ENCODE results near the gene TRAF3IP1. TPM values are rescaled to one million over a fixed set of nuclear protein-coding genes. Genes with fewer than 3 reads are reported as not detected.
"Not testable (repeated sequence)": the region's sequence is repeated elsewhere in the genome, so short reads cannot be mapped to it uniquely, and the experiment has no call there.

Gene TRAF3IP1
- total RNA-seq, 1 donor from 2014 or later = 12.7 TPM

- Mint-ChIP-seq H3K4me1 (no peaks in the 10 kb centered on the region), H3K27ac (no peak overlapping the region), H3K36me3 (ENCODE audit: low read depth) (peaks cover 11% of the 10 kb centered on the region), H3K9me3 (no peaks in the 10 kb centered on the region), H3K4me3 (no peak overlapping the region), H3K27me3 (no peaks in the 10 kb centered on the region)
- intact Hi-C loops (cut with micrococcal nuclease) = no loop called here
- no peak for DNase-seq
These were observed 11.6 kb downstream of the TRAF3IP1 start for GRCh38 chr2:238331916-238332315.

GRCh38 chr2:238334885-238335284 lies 14.6 kb downstream of the TRAF3IP1 start:
- H3K27ac Mint-ChIP-seq = no peak overlapping the region
- peaks cover 2% of the 10 kb centered on the region for H3K4me1 Mint-ChIP-seq
- no peak overlapping the region for H3K4me3 Mint-ChIP-seq
- H3K27me3 Mint-ChIP-seq = no peaks in the 10 kb centered on the region
- H3K9me3 Mint-ChIP-seq = no peaks in the 10 kb centered on the region
- intact Hi-C loops (cut with micrococcal nuclease) = no loop called here
- DNase-seq = no peak
- peaks cover 4% of the 10 kb centered on the region for H3K36me3 Mint-ChIP-seq (ENCODE audit: low read depth)

GRCh38 chr2:238335591-238335990 lies 15.3 kb downstream of the TRAF3IP1 start:
- H3K27me3 Mint-ChIP-seq; H3K9me3 Mint-ChIP-seq; intact Hi-C loops (cut with micrococcal nuclease); H3K36me3 Mint-ChIP-seq (ENCODE audit: low read depth); H3K4me3 Mint-ChIP-seq; H3K4me1 Mint-ChIP-seq; DNase-seq; H3K27ac Mint-ChIP-seq: not testable (repeated sequence)

DNA sequence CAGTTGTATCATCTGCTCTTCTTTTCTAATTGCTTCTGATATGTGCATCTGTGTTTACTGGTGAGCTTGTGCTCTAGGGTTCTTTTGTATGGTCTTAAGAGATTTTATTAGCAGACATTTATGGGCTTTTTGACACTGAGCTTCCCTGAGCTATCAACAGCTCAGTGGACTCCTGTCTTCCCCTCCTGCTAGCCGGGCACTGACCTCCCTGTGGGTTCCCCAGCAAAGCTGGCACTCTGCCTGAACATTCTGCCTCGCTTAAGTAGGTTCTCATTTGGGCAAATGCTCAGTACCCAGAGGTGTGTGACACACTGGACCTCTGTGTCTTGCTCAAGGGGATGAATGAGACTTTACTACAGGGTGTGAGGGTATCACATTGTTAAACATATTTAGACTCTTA lies 15.8 kb downstream of the TRAF3IP1 start:
- Mint-ChIP-seq H3K36me3 (ENCODE audit: low read depth) (peaks cover 4% of the 10 kb centered on the region), H3K9me3 (no peaks in the 10 kb centered on the region), H3K27ac (no peak overlapping the region), H3K4me1 (peaks cover 2% of the 10 kb centered on the region), H3K27me3 (no peaks in the 10 kb centered on the region), H3K4me3 (no peak overlapping the region)
- intact Hi-C loops (cut with micrococcal nuclease) = no loop called here
- DNase-seq = no peak

- Mint-ChIP-seq H3K4me1 (peaks cover 2% of the 10 kb centered on the region), H3K9me3 (no peaks in the 10 kb centered on the region), H3K27ac (no peak overlapping the region), H3K36me3 (ENCODE audit: low read depth) (peaks cover 4% of the 10 kb centered on the region), H3K4me3 (no peak overlapping the region), H3K27me3 (no peaks in the 10 kb centered on the region)
- intact Hi-C loops (cut with micrococcal nuclease) = no loop called here
- no peak for DNase-seq
These were observed 16.6 kb downstream of the TRAF3IP1 start for GRCh38 chr2:238336793-238337444.

DNA sequence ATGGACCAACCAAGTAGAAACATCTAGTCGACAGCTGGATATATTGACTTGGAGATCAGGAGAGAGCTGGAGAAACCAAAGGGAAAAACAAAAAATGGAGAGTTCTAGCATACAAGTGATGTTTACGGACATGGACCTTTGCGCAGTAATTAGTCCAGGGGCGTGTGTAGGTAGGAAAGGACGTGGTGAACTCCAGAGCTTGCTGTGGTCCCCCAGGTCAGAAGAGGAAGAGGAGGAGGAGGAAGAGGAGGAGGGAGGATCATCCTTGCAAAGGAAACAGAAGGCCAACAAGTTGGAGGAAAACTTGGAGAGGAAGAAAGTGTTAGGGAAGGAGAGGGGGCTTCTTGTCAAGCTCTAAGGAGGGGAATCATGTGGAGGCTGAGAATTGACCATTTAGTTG lies 17.5 kb downstream of the TRAF3IP1 start:
- intact Hi-C loops (cut with micrococcal nuclease) = no loop called here
- Mint-ChIP-seq H3K4me1 (peaks cover 2% of the 10 kb centered on the region), H3K4me3 (no peak overlapping the region), H3K36me3 (ENCODE audit: low read depth) (peaks cover 4% of the 10 kb centered on the region), H3K27me3 (no peaks in the 10 kb centered on the region), H3K27ac (no peak overlapping the region), H3K9me3 (no peaks in the 10 kb centered on the region)
- no peak for DNase-seq

DNA sequence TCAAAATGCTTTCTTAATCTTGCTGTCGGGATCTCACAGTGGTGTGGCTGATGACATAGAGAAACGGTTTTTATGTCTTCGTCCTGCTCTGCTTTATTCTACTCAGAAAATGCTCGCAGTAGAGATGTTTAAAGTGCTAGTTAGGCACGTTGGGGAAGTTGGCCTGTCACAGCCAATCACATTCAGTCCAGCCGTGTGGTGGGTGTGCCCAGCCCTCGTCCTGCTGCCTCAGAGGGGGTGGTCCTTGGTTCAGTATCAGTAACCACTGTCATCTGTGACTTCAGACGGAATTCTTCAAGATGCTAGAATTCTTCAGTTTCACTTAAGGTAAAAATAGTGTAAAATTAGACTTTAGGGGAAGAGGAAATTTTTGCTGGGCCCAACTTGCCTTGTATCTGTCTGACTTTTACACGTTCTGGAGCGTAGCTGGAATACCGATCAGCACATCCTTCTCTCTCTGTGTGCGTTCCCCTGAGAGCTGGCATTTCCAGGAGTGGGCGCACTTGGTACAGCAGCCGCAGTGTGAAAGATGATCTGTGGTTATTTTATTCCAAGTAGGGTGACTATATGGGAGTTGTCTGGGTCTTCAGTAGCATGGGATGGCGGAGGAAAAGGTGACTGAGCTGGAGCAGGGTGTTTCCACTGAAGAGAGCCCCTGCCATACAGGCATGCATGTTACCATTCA lies 18.5 kb downstream of the TRAF3IP1 start:
- Mint-ChIP-seq H3K27me3 (no peaks in the 10 kb centered on the region), H3K27ac (no peak overlapping the region), H3K36me3 (ENCODE audit: low read depth) (peaks cover 4% of the 10 kb centered on the region), H3K4me1 (peaks cover 2% of the 10 kb centered on the region), H3K9me3 (no peaks in the 10 kb centered on the region), H3K4me3 (no peak overlapping the region)
- intact Hi-C loops (cut with micrococcal nuclease) = no loop called here
- no peak for DNase-seq

DNA sequence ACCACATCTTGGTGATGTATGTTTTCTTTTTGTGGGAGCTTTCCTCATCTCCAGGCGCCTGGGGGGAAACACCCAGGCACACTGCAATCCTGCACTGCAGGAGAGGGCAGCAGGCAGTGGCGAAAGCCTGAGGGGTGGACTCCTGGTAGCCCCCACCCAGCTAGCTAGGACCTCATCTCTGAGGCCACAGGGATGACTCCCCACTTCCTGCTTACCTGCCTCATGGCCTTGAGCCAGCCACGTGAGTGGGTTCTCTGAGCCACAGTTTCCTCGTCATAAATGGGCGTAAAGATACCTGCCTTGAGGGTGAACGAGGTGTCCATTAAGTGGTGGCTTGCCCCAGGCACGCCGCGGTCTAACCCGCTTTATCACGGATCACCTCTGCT lies 19.1 kb downstream of the TRAF3IP1 start:
- DNase-seq = no peak
- peaks cover 2% of the 10 kb centered on the region for H3K4me1 Mint-ChIP-seq
- H3K27ac Mint-ChIP-seq = no peak overlapping the region
- no peak overlapping the region for H3K4me3 Mint-ChIP-seq
- H3K27me3 Mint-ChIP-seq = no peaks in the 10 kb centered on the region
- H3K36me3 Mint-ChIP-seq (ENCODE audit: low read depth) = peaks cover 3% of the 10 kb centered on the region
- intact Hi-C loops (cut with micrococcal nuclease) = no loop called here
- H3K9me3 Mint-ChIP-seq = no peaks in the 10 kb centered on the region

DNA sequence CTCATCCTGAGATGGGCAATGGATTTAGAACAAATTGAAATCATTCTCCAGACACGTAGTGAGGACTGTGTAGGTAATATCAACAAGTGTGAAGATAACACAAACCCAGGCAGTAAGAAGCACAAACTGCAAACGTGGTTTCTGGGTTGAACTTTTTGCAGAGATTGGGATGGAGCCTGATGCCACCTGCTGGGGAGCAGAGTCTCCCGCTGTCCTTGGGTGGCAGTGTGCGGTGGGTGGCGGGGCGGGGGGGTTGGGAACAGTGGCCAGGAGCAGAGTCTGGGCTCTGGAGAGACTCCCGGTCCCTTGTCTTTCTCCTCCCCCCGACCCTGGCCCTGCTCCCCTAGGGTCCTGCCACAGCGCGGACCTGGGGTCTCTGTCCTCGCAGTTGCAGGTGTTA lies 19.5 kb downstream of the TRAF3IP1 start:
- intact Hi-C loops (cut with micrococcal nuclease) = no loop called here
- H3K4me3 Mint-ChIP-seq = no peak overlapping the region
- H3K4me1 Mint-ChIP-seq = peaks cover 2% of the 10 kb centered on the region
- no peak for DNase-seq
- H3K9me3 Mint-ChIP-seq = no peaks in the 10 kb centered on the region
- peaks cover 2% of the 10 kb centered on the region for H3K36me3 Mint-ChIP-seq (ENCODE audit: low read depth)
- no peak overlapping the region for H3K27ac Mint-ChIP-seq
- H3K27me3 Mint-ChIP-seq = no peaks in the 10 kb centered on the region

DNA sequence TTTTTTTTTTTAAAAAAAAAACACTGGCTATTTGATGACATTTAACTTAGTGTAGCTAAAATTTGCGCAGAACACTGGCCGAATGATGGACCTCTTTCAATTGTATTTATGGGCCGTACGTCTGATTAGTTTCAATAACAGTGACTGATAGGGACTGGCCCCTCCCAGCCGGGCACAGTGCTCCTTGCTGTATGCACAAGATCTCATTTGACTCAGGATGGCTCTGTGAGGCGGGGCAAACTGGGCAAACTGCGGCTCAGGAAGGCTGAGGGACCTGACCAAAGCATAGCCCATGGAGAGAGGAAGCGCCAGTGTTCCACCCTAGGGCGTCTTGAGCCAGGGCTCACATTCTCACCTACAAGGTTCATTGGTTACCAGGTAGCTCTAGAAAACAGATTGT lies 21.2 kb downstream of the TRAF3IP1 start:
- Mint-ChIP-seq H3K4me3 (no peak overlapping the region), H3K27me3 (no peaks in the 10 kb centered on the region), H3K4me1 (peaks cover 2% of the 10 kb centered on the region), H3K36me3 (ENCODE audit: low read depth) (no peaks in the 10 kb centered on the region), H3K9me3 (no peaks in the 10 kb centered on the region), H3K27ac (no peak overlapping the region)
- no peak for DNase-seq
- intact Hi-C loops (cut with micrococcal nuclease) = no loop called here

- Mint-ChIP-seq H3K27me3 (no peaks in the 10 kb centered on the region), H3K36me3 (ENCODE audit: low read depth) (no peaks in the 10 kb centered on the region), H3K27ac (no peak overlapping the region), H3K4me1 (peaks cover 2% of the 10 kb centered on the region), H3K9me3 (no peaks in the 10 kb centered on the region), H3K4me3 (no peak overlapping the region)
- no peak for DNase-seq
- intact Hi-C loops (cut with micrococcal nuclease) = no loop called here
These were observed 23.7 kb downstream of the TRAF3IP1 start for GRCh38 chr2:238344035-238344434.

DNA sequence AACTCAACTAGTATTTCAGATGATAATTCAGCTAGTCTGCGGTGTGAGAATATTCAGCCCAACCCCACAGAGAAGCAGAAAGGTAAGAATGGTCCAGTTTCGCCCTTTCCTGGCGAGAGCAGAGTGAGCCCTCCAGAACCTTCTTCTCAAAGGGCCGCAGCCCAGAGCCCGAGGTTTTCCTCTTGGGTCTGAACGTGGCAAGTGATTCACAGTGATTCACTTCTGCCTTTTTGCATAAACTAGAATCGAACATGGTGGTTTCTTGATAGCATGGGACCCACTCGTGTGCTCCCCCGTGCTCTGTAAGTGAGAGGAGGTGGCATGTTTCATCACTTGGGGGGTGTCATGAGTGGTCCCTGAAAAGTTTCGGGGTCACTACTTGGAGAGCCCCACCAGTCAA lies 24.2 kb downstream of the TRAF3IP1 start:
- H3K36me3 Mint-ChIP-seq (ENCODE audit: low read depth) = no peaks in the 10 kb centered on the region
- no peak for DNase-seq
- peaks cover 1% of the 10 kb centered on the region for H3K4me1 Mint-ChIP-seq
- no peaks in the 10 kb centered on the region for H3K9me3 Mint-ChIP-seq
- intact Hi-C loops (cut with micrococcal nuclease) = no loop called here
- H3K27me3 Mint-ChIP-seq = no peaks in the 10 kb centered on the region
- H3K4me3 Mint-ChIP-seq = no peak overlapping the region
- no peak overlapping the region for H3K27ac Mint-ChIP-seq

DNA sequence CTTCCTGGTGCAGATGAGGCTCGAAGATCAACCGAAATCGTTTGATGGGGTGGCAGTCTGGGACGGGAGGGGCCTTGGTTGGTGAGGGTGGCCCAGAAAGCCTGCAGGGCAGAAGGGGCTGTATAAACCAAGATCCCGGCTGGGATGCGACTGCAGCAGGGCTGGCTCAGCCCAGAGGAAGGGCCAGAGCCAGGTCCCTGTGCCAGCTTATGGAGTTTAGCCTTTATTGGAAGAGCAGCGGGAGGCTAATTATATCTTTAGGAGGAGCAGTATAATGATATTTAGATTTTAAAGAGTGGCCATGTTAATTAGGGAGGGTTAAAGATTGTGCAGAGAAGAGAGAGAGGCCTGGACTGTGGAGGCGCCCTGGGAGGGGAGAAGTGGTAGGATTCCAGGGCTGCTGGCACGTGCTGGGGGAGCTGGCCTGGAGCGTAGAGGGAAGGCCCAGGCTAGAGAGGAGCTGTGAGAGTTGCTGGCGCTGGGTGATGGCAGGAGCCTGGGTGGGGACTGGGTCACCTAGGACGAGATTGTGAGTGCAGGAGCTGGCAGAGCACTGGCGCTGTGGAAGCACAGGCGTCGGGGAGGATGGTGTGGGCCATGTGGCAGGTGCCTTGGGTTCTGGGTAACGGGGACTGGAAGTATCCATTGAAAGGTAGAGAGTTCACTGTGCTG lies 25.1 kb downstream of the TRAF3IP1 start:
- no peak overlapping the region for H3K27ac Mint-ChIP-seq
- H3K9me3 Mint-ChIP-seq = no peaks in the 10 kb centered on the region
- no peak overlapping the region for H3K4me3 Mint-ChIP-seq
- H3K36me3 Mint-ChIP-seq (ENCODE audit: low read depth) = no peaks in the 10 kb centered on the region
- DNase-seq = no peak
- H3K4me1 Mint-ChIP-seq = no peaks in the 10 kb centered on the region
- intact Hi-C loops (cut with micrococcal nuclease) = no loop called here
- H3K27me3 Mint-ChIP-seq = no peaks in the 10 kb centered on the region

GRCh38 chr2:238346544-238346943 lies 26.2 kb downstream of the TRAF3IP1 start:
- no peak overlapping the region for H3K4me3 Mint-ChIP-seq
- DNase-seq = no peak
- H3K27me3 Mint-ChIP-seq = no peaks in the 10 kb centered on the region
- H3K4me1 Mint-ChIP-seq = no peaks in the 10 kb centered on the region
- H3K27ac Mint-ChIP-seq = no peak overlapping the region
- no peaks in the 10 kb centered on the region for H3K9me3 Mint-ChIP-seq
- H3K36me3 Mint-ChIP-seq (ENCODE audit: low read depth) = no peaks in the 10 kb centered on the region
- intact Hi-C loops (cut with micrococcal nuclease) = no loop called here
